ENCODE measurements around the gene MEGF8. TPM values are rescaled to one million over a fixed set of nuclear protein-coding genes. Genes with fewer than 3 reads are reported as not detected.
"Not testable (repeated sequence)": the region's sequence is repeated elsewhere in the genome, so short reads cannot be mapped to it uniquely, and the experiment has no call there.

The MEGF8 gene
- total RNA-seq, 2 experiments from 2014 or later = 9.0 to 10.4 TPM

- ChIA-PET POLR2A (no interaction called here), CTCF (interaction anchor here (0.7 to 1.5 kb wide), 4 partner anchors 10 to 215 kb away, joined by 3 to 5 read pairs (median 4); no protein-coding TSS in a partner anchor)
These were observed 2.0 kb upstream of the MEGF8 start for GRCh38 chr19:42323473-42323851.

DNA sequence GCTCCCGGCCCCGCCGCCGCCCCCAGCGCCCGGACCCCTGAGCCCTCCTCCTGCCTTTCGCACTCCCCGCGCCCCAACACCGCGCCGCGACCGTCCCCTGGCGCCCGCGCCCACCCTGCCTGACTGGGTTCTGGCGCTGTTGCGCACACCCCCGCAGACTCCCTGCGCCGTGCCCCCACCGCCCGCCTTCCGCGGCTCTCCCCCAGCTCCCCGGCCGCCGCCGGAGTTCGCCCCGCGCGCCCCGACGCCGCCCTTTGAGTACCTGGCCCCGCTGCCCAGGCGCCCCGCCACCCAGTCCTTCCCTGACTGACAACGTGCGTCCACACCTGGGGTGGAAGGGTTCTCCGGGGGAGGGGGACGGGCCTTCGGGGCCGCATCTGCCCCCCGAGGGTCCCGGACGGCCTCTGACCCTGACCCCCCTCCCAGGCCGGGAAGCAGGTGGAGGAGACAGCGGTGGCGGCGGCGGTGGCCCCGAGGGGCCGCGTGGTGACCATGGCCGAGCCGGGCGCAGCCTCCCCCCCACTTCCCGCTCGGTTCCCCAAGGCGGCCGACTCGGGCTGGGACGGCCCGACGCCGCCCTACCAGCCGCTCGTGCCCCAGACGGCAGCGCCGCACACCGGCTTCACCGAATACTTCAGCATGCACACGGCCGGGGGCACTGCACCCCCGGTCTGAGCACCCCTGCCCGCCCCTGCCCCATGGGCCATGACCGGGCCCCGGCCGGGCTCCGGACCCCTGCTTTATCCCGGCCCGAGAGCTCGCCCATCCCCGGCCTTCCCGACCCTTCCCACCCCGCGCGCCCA is 1.4 kb upstream of the MEGF8 start:
- ChIA-PET CTCF (interaction anchor here (0.7 to 1.5 kb wide), 4 partner anchors 10 to 216 kb away, joined by 3 to 5 read pairs (median 4); no protein-coding TSS in a partner anchor), POLR2A (interaction anchor here (0.6 kb wide), 1 partner anchor 86 kb away, joined by 12 read pairs; no protein-coding TSS in a partner anchor)

- ChIA-PET POLR2A (interaction anchor here (0.6 kb wide), 1 partner anchor 87 kb away, joined by 12 read pairs; no protein-coding TSS in a partner anchor), CTCF (interaction anchor here (1.5 kb wide), 1 partner anchor 216 kb away, joined by 4 read pairs; no protein-coding TSS in a partner anchor)
These were observed 654 bp upstream of the MEGF8 start for GRCh38 chr19:42324655-42325307.

DNA sequence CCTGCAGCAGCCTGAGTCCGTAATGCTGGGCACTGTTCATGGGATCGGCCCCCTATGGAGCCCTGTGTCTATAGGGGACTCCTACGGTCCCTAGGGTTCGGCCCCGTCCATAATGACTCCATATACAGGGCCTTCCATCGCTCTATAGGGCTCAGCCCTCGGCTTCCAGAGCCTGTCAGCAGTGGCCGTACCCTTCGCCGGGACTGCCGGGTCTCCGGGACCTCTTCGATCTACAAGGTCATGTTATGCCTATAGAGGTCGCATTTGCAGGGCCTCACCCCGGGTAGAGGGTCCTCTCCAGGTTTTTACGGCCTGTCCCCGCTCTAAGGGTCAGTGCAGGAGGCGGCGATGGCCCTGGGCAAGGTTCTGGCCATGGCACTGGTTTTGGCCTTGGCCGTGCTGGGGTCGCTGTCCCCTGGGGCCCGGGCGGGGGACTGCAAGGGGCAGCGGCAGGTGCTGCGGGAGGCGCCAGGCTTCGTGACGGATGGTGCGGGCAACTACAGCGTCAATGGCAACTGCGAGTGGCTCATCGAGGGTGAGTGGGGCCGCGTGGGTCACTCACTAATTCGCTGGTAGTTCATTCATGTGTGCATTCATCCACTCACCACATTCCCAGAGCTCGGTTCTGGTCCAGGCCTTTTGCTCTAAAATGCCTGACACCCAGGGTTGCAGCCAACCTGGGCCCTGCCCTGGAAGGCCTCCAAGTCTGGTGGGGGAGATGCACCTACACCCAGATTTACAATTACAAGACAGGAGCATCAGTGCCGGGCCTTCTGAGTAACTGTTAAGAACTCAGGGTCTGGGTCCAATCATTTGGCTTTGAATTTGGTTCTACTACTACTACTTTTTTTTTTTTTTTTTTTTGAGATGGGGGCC is 699 bp downstream of the MEGF8 start:
- POLR2A ChIA-PET = no interaction called here
- CTCF ChIA-PET = no interaction called here

GRCh38 chr19:42326969-42327368 is 1.5 kb downstream of the MEGF8 start:
- POLR2A ChIA-PET = no interaction called here
- CTCF ChIA-PET = interaction anchor here (0.6 kb wide), 1 partner anchor 83 kb away, joined by 3 read pairs; no protein-coding TSS in a partner anchor

DNA sequence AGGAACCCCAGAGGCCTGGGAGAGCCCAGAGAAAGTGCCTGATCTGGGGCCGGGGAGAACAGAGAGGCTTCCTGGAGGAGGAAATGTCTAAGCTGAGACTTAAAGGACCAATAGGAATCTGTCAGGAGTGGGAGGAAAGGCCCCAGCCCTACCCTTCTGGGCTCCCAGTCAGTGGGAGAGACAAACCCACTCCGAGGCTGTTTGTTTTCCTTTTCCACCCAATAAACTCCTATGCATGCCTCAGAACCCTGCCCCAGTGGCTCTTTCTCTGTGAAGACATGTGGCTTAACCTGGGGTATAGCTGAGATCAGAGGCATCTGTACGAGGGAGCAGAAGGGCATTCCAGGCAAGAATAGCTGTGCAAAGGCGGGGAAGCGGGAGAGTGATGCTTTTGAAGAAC is 1.9 kb downstream of the MEGF8 start:
- CTCF ChIA-PET = interaction anchor here (0.6 to 1.0 kb wide), 2 partner anchors 84 to 219 kb away, joined by 3 read pairs; no protein-coding TSS in a partner anchor

GRCh38 chr19:42328106-42328505 is 2.7 kb downstream of the MEGF8 start:
- CTCF ChIA-PET = interaction anchor here (1.0 kb wide), 2 partner anchors 90 to 219 kb away, joined by 3 read pairs; no protein-coding TSS in a partner anchor
- POLR2A ChIA-PET = no interaction called here

More for the DNA sequence above, 1.9 kb downstream of the MEGF8 start:
- POLR2A ChIA-PET = no interaction called here

- POLR2A ChIA-PET = no interaction called here
- CTCF ChIA-PET = interaction anchor here (1.0 kb wide), 1 partner anchor 89 kb away, joined by 3 read pairs; no protein-coding TSS in a partner anchor
These were observed 3.4 kb downstream of the MEGF8 start for GRCh38 chr19:42328854-42329253.

DNA sequence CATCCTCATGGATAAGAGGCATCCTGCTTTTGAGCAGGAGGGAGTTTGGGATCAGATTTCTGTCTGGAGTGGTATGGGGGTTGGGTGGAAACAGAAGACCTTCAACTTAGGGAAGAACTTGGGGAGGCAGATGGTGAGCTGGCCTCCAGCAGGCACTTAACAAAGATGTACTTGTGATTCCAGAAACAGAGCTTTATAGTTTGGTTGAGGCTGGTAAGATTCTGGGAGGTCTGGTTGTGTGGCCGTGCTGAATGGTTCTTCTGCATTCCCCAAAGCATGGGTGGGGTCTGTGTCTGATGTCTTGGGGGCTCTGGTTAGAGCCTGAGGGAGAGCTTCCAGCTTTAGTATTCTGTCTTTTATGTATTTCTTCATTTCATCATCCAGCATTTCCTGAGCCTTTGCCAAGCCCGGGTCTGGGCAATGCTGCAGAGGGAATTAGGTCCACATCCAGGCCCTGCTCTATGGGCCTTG is 4.8 kb downstream of the MEGF8 start:
- CTCF ChIA-PET = interaction anchor here (0.6 to 1.3 kb wide), 2 partner anchors 36 to 295 kb away, joined by 3 to 5 read pairs; no protein-coding TSS in a partner anchor
- POLR2A ChIA-PET = no interaction called here

DNA sequence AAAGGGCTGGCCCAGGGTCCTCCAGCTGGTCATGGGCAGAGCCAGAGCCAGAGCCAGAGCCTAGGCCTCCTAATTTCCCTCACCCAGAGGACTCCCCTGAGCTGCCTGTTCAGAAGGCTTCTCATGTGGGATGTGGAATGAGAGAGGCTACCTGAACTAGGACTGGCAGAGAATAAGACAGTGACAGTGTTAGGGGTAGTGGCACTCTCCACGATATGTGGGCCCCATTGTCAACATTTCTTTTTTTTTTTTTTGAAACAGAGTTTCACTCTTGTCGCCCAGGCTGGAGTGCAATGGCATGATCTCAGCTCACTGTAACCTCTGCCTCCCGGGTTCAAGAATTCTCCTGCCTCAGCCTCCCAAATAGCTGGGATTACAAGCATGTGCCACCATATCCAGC is 5.9 kb downstream of the MEGF8 start:
- POLR2A ChIA-PET = not testable (repeated sequence)
- CTCF ChIA-PET = interaction anchor here (0.8 kb wide), 1 partner anchor 10 kb away, joined by 3 read pairs; no protein-coding TSS in a partner anchor

DNA sequence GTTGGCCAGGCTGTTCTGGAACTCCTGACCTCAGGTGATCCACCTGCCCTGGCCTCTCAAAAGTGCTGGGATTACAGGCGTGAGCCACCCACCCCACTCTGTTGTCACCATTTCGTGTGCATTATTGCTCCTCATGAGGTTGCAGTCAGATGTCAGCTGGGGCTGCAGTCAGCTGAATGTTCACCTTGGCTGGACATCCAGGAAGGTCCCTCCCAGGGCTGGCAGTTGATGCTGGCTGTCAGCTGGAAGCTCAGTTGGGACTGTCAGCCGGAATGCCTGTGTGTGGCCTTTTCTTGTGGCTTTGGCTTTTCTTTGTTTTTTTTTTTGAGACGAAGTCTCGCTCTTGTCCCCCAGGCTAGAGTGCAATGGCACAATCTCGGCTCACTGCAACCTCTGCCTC is 6.6 kb downstream of the MEGF8 start:
- CTCF ChIA-PET = interaction anchor here (0.8 kb wide), 1 partner anchor 11 kb away, joined by 3 read pairs; no protein-coding TSS in a partner anchor
- POLR2A ChIA-PET = no interaction called here

DNA sequence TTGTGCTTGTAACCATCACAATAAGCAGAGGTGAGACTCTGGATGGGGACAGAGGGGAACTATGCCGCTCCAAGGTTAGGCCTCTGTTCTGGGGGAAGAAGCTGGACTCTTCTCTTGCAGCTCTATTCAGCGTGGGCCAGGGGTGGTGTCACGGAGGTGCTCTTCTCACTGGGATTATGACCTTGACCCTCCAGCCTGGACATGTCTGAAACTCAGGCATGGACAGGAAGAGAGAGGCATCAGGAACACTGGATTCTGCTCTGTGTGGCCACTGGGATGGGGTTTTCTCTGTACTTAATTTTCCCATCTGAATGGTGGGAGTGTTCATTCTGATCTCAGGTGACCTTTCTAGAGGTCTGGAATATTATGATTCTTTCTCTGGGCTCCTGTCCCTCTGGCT is 7.6 kb downstream of the MEGF8 start:
- CTCF ChIA-PET = no interaction called here
- POLR2A ChIA-PET = no interaction called here

- ChIA-PET POLR2A (no interaction called here), CTCF (no interaction called here)
These were observed 8.7 kb downstream of the MEGF8 start for GRCh38 chr19:42333975-42334696.

GRCh38 chr19:42334697-42335373 is 9.4 kb downstream of the MEGF8 start:
- ChIA-PET CTCF (no interaction called here), POLR2A (no interaction called here)

DNA sequence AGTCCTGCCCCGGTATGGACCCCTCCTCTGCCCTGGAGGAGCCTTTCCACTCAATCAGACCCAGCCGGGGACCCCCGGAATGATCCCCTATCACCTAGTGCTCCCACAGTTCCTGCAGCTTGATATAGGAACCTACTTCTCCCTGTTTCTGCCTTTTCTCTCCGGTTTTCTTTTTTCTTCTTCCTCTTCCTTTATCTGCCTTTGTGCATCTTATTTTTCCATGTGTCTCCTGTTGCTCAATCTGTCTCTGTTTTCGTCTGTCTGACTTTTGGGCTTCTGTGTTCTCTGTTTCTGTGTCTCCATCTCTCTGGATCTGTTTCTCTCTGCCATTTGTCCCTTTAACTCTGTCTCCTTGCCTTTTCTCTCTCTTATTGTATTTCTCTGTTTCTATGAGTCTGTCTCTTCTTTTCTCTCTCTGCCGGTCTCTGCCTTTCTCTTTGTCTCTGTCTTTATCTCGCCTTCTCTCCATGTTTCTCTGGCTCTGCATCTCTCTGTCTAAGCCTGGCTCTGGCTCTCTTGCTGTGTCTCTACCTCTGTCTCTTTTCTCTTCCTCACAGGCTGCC is 10.0 kb downstream of the MEGF8 start:
- POLR2A ChIA-PET = no interaction called here
- CTCF ChIA-PET = no interaction called here

DNA sequence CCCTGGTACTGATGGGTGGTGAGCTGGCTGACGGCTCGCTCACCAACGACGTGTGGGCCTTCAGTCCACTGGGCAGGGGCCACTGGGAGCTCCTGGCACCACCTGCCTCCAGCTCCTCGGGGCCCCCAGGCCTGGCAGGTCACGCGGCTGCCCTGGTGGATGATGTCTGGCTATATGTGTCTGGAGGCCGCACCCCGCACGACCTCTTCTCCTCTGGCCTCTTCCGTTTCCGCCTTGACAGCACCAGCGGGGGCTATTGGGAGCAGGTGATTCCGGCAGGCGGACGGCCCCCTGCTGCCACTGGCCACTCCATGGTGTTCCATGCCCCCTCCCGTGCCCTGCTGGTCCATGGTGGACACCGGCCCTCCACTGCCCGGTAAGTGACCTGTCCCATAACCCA is 10.5 kb downstream of the MEGF8 start:
- ChIA-PET POLR2A (no interaction called here), CTCF (no interaction called here)

DNA sequence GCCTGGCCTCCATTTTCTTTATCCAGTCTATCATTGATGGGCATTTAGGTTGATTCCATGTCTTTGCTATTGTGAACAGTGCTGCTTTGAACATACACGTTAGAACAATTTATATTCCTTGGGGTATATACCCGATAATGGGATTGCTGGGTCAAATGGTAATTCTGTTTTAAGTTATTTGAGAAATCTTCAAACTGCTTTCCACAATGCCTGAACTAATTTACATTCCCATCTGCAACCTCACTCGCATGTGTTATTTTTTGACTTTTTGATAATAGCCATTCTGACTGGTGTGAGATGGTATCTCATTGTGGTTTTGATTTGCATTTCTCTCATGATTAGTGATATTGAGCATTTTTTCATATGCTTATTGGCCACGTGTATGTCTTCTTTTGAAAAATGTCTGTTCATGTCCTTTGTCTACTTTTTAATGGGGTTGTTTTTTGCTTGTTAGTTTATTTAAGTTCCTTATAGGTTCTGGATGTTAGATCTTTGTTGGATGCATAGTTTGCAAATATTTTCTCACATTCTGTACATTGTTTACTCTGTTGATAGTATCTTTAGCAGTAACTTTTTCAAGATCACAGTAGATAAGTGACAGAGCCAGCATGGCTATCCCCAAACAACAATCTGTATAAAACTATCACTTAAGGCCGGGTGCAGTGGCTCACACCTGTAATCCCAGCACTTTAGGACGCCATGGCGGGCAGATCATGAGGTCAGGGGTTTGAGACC is 13.9 kb downstream of the MEGF8 start:
- CTCF ChIA-PET, POLR2A ChIA-PET: not testable (repeated sequence)

Data from activated CD8-positive, alpha-beta memory T cell treated with anti-CD3 and anti-CD28 coated beads for 36 hours (primary cell).